Ascending aorta (tissue), 2 donors: ENCODE measurements around the gene UGT2B7. TPM values are rescaled to one million over a fixed set of nuclear protein-coding genes. Genes with fewer than 3 reads are reported as not detected.
"Not testable (repeated sequence)": the region's sequence is repeated elsewhere in the genome, so short reads cannot be mapped to it uniquely, and the experiment has no call there.

Experiments
- DNase-seq, 2 donors: peaks; one replicate each; pipeline ENCODE4 v3.0.0-alpha.2; 2019; ENCODE audit warnings: low spot score in 2 of 2
- H3K27ac ChIP-seq, 2 donors: fragments of 200-600 bp; sonication (generic); one replicate each; pipeline ENCODE4 v1.5.1; 2016 to 2017; ENCODE audit warnings: mild to moderate bottlenecking in 1 of 2
- H3K27me3 ChIP-seq: fragments of 200-600 bp; sonication (generic); one replicate; pipeline ENCODE4 v1.5.1; 2017
- H3K36me3 ChIP-seq, 2 donors: fragments of 200-600 bp; sonication (generic); one replicate each; pipeline ENCODE4 v1.5.1; 2016
- H3K4me1 ChIP-seq, 2 donors: fragments of 200-600 bp; sonication (generic); one replicate each; pipeline ENCODE4 v1.5.1; 2016 to 2017; ENCODE audit warnings: mild to moderate bottlenecking in 1 of 2
- H3K4me3 ChIP-seq, 2 donors: fragments of 200-600 bp; sonication (generic); one replicate each; pipeline ENCODE4 v1.5.1; 2016 to 2017; ENCODE audit warnings: mild to moderate bottlenecking in 1 of 2
- H3K9me3 ChIP-seq, 2 donors: fragments of 200-600 bp; sonication (generic); one replicate each; pipeline ENCODE4 v1.5.1; 2016
- intact Hi-C: fragments of 100-400 bp; cut with DNase I; formaldehyde crosslinking; loops from one replicate; pipeline ENCODE4 v1.15.1; 2023
- total RNA-seq: library from RNA; depleted of rRNA; stranded (reverse); fragments of >200 nt; gene quantifications from one replicate; pipeline ENCODE4 v1.1.0, GENCODE V29; 2016
- TF ChIP-seq, protein P1 (sequence below), 3 experiments: fragments of 200-600 bp in 2 of 3; fragments of 450-650 bp in 1 of 3; sonication (generic) in 2 of 3; IDR thresholded peaks; one replicate each; pipeline ENCODE4 v1.5.1; 2016 to 2019; ENCODE audit warnings: antibody characterized with exemption in 3 of 3, mild to moderate bottlenecking in 1 of 3, moderate library complexity in 1 of 3

UGT2B7 gene
- total RNA-seq, 1 donor from 2014 or later, result not detected

DNA sequence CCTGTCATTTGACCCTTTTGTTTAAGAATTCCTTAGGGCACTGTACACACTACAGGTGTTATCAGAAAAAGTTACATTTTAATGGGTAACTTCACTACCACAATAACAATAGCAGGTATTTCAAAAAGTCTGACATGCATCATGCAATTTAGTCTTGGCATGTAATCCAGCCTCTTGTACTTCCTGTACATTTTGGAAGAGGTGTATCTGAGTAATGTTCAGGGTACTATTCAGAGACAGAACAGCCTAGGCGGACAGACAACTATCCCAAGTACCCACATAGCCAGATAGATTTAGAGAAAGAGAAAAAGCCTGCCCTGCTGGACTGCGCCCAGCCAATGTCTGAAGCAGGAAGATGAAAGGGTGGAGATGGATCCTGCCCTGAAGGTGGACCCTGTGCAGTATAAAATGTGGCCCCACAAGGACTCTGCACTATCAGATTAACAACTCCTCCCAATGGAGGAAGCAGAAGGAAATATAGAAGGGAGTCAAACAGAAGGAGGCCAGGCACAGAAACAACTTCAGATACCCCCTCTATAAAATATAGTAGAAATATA is 8.5 kb downstream of the UGT2B7 start:
- intact Hi-C loops, result no loop called here

DNA sequence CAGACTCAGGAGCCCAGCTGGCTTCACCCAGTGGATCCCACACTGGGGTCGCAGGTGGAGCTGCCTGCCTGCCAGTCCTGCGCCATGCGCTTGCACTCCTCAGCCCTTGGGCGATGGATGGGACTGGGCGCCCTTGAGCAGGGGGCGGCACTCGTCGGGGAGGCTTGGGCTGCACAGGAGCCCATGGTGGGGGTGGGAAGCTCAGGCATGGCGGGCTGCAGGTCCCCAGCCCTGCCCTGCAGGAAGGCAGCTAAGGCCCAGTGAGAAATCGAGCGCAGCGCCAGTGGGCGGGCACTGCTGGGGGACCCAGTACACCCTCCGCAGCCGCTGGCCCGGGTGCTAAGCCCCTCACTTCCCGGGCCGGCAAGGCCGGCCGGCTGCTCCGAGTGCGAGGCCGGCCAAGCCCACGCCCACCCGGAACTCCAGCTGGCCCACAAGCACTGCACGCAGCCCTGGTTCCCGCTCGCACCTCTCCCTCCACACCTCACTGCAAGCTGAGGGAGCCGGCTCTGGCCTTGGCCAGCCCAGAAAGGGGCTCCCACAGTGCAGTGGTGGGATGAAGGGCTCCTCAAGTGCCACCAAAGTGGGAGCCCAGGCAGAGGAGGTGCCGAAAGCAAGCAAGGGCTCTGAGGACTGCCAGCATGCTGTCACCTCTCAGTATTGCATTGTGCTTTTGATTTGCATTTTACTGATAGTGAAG is 19.0 kb downstream of the UGT2B7 start:
- DNase-seq, result peak in 1 of 2 donors; percentile 57
- H3K36me3 ChIP-seq, intact Hi-C loops, H3K4me1 ChIP-seq, H3K9me3 ChIP-seq, H3K27ac ChIP-seq, H3K4me3 ChIP-seq, H3K27me3 ChIP-seq: not testable (repeated sequence)

More for the DNA sequence above, 8.5 kb downstream of the UGT2B7 start:
- Histone ChIP-seq H3K4me3 (no peak overlapping the region), H3K27me3 (no peaks in the 10 kb centered on the region), H3K36me3 (no peaks in the 10 kb centered on the region), H3K27ac (no peak overlapping the region), H3K9me3 (no peaks in the 10 kb centered on the region), H3K4me1 (no peaks in the 10 kb centered on the region)
- TF ChIP-seq, protein P1, sequence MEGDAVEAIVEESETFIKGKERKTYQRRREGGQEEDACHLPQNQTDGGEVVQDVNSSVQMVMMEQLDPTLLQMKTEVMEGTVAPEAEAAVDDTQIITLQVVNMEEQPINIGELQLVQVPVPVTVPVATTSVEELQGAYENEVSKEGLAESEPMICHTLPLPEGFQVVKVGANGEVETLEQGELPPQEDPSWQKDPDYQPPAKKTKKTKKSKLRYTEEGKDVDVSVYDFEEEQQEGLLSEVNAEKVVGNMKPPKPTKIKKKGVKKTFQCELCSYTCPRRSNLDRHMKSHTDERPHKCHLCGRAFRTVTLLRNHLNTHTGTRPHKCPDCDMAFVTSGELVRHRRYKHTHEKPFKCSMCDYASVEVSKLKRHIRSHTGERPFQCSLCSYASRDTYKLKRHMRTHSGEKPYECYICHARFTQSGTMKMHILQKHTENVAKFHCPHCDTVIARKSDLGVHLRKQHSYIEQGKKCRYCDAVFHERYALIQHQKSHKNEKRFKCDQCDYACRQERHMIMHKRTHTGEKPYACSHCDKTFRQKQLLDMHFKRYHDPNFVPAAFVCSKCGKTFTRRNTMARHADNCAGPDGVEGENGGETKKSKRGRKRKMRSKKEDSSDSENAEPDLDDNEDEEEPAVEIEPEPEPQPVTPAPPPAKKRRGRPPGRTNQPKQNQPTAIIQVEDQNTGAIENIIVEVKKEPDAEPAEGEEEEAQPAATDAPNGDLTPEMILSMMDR (IDR thresholded peaks at IDR 0.05), result no peak
- no peak for DNase-seq

DNA sequence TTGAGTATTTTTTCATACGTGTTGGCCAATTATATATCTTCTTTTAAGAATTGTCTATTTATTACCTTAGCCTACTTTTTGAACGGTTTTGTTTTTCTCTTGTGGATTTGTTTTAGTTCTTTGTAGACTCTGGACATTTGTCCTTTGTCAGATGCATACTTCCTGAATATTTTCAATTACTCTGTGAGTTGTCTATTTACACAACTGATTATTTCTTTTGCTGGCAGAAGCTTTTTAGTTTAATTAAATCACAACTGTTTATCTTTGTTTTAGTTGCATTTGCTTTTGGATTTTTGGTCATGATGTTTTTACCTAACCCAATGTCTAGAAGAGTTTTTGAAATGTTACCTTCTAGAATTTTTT is 19.6 kb downstream of the UGT2B7 start:
- TF ChIP-seq, protein P1 (IDR thresholded peaks at IDR 0.05), result no peak
- DNase-seq, result no peak
- Histone ChIP-seq H3K4me1 (no peaks in the 10 kb centered on the region), H3K27ac (no peak overlapping the region), H3K9me3 (no peaks in the 10 kb centered on the region), H3K27me3 (no peaks in the 10 kb centered on the region), H3K4me3 (no peak overlapping the region), H3K36me3 (no peaks in the 10 kb centered on the region)
- intact Hi-C loops, result no loop called here

DNA sequence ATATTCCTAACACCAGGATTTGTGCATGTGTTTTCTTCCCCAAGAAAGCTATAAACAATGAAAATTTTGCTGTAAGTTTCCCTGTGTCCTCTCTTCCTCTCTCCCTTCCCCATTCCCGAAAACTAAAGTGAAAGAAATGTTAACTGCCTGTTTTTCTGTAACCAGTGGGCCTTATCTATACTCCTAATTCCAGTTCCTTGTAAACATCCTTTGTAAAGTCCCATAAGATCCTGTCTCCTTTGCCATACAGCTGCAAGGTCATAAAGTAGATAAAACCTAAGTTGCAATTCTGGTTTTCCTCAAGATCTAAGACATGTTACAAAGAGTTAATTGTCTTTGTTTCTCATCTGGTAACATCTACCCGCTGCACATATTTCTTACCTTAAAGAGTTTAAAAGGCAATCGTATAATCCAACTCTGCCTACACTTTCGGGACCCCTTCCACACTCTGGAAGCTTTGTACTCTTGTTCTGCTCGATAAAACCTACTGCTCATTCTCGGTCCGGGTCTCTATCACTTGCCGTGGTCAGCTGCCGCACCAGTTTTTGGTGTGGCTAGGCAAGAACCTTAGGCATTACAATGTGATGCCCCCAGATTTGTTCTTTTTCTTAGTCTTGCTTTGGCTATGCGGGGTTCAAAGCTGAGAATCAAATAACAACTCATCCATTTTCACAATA is 20.5 kb downstream of the UGT2B7 start:
- no peak overlapping the region for H3K4me3 ChIP-seq
- intact Hi-C loops, result no loop called here
- DNase-seq, result no peak
- H3K4me1 ChIP-seq, result no peaks in the 10 kb centered on the region
- no peak overlapping the region for H3K27ac ChIP-seq
- H3K9me3 ChIP-seq, result no peaks in the 10 kb centered on the region
- no peaks in the 10 kb centered on the region for H3K27me3 ChIP-seq
- TF ChIP-seq, protein P1 (IDR thresholded peaks at IDR 0.05), result no peak
- no peaks in the 10 kb centered on the region for H3K36me3 ChIP-seq

DNA sequence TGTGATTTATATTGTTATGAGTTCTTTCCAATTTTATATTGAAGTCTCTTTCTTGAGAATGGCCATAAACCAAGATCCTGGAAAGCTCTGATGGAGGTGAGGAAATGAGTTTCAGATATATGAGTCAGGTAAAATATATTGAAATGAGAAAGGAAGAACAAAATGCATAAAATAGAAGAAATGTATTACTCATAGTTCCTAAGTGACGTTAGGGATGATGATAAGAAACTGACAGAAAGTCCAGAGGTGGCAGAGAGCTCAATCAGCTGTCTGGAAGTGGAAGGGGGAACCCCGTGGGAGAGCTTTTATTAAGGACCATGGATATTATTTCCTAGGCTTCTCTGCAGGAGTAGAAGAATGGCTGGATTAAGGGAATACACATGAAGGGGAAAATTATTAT is 24.6 kb downstream of the UGT2B7 start:
- H3K4me1 ChIP-seq, result no peaks in the 10 kb centered on the region
- no peaks in the 10 kb centered on the region for H3K9me3 ChIP-seq
- no peak for DNase-seq
- intact Hi-C loops, result no loop called here
- no peak overlapping the region for H3K27ac ChIP-seq
- TF ChIP-seq, protein P1 (IDR thresholded peaks at IDR 0.05), result no peak
- H3K4me3 ChIP-seq, result no peak overlapping the region
- H3K27me3 ChIP-seq, result no peaks in the 10 kb centered on the region
- H3K36me3 ChIP-seq, result no peaks in the 10 kb centered on the region

DNA sequence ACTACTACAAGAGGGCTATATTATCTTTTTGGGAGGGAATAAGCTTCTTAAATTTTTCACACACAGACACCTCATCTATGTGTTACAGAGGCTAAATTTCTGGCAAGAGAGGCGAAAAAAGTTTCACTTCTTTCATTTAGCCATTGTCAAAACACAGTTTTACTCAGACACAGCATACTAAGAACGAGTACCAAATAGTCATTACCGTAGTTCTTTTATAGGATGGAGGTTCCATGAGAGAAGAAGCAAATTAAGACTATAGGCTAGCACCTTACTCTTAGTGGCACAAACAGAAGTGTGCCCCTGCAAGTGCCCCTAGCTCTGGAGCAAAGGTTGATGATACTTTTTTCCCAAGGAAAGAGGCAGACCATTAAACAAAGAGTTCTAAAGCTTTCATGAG is 26.2 kb downstream of the UGT2B7 start:
- TF ChIP-seq, protein P1 (IDR thresholded peaks at IDR 0.05), result no peak
- Histone ChIP-seq H3K36me3 (no peaks in the 10 kb centered on the region), H3K4me1 (no peaks in the 10 kb centered on the region), H3K4me3 (no peak overlapping the region), H3K27me3 (no peaks in the 10 kb centered on the region), H3K9me3 (no peaks in the 10 kb centered on the region), H3K27ac (no peak overlapping the region)
- DNase-seq, result no peak
- intact Hi-C loops, result no loop called here
